Activated effector memory CD4-positive, alpha-beta T cell treated with Interleukin-2 at 50 U/mL for 16 hours (primary cell): ENCODE data around the gene KCNIP2.
"Not testable (repeated sequence)": the region's sequence is repeated elsewhere in the genome, so short reads cannot be mapped to it uniquely, and the experiment has no call there.

ENCODE experiments used
- DNase-seq: peaks from one replicate; pipeline ENCODE4 v3.0.0-alpha.2; 2020

The KCNIP2 gene

GRCh38 chr10:101827919-101828600 lies 15.5 kb downstream of the KCNIP2 start:
- DNase-seq, result no peak

GRCh38 chr10:101826852-101827434 lies 16.7 kb downstream of the KCNIP2 start:
- DNase-seq, result no peak

GRCh38 chr10:101824736-101825135 lies 18.9 kb downstream of the KCNIP2 start:
- no peak for DNase-seq

DNA sequence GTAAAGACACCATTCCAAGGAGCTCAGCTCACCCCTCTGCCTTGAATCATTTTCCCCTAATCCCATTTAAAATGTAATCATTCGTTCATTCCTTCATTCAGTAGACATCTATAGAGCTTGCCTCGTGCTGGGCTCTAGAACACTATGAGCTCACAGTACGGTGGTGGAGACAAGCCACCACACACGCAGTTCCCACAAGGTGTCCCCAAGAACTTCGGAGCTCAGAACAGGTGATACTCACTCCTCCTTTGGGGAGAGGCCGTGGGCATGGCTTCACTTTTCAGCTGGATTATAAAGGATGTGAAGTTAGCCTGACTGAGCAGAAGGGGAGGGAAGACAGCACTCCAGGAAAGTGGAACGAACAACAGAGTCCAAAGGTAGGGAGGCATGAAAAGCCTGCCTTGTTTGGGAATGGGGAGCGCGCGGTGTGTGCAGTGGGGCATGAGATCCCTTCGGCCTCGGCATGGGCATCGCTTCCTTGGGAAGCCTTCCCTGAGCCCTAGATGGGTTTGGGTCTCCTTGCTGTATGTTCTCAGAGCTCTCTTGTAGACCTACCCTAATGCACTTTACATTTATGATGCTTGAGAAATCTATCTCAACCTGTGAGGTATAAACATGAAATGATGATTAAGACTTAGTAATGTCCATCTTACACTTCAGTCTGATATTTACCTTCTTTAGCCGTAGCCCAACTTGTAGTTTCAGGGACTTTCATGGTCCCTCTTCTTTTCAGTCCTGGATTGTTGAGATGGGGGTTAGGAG lies 24.5 kb downstream of the KCNIP2 start:
- no peak for DNase-seq

GRCh38 chr10:101818119-101818871 lies 25.3 kb downstream of the KCNIP2 start, which contains the start of gene OGA:
Gene OGA (minus strand): TSS chr10:101818444. CDS start chr10:101818022, 422 bp downstream.
- peak; percentile 97 for DNase-seq

DNA sequence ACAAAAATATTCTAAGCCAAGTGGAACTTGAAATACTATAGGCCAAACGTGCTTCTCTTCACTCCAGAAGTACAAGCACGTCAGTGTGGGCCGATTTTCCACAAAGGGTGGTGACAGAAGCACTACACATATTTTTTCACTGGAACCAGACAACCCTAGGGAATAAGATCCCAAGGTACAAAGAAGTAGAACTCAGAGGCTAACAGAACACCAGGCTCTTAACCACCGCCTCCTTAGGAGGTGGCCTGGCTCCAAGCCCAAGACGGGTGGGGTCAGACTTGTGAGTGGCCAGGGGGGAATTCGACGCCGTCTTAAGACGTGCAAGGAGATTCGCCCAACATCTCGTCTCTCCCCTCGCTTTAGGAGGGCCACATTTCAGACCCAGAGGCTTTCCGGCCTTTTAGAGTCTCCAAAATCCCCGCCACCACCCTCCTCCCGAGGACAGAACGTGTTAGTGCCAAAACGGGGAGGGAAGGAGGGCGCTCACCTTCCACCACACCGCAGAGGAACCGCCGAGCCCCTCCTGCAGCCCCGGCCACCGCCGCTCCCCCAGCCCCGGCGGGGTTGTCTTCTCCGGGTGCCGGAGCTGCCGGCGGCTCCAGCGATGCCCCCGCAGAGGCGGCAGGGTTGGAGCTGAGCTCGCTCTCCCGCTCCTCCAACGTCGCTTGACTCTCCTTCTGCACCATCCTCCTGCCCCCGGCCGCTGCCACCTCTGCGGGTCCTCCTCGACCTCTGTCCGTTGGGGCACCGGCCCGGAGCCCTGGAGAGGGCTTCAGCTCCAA lies 26.1 kb downstream of the KCNIP2 start:
- peak; percentile 23 for DNase-seq

GRCh38 chr10:101816913-101817336 lies 26.7 kb downstream of the KCNIP2 start:
- no peak for DNase-seq

GRCh38 chr10:101816376-101816775 lies 27.2 kb downstream of the KCNIP2 start:
- no peak for DNase-seq

DNA sequence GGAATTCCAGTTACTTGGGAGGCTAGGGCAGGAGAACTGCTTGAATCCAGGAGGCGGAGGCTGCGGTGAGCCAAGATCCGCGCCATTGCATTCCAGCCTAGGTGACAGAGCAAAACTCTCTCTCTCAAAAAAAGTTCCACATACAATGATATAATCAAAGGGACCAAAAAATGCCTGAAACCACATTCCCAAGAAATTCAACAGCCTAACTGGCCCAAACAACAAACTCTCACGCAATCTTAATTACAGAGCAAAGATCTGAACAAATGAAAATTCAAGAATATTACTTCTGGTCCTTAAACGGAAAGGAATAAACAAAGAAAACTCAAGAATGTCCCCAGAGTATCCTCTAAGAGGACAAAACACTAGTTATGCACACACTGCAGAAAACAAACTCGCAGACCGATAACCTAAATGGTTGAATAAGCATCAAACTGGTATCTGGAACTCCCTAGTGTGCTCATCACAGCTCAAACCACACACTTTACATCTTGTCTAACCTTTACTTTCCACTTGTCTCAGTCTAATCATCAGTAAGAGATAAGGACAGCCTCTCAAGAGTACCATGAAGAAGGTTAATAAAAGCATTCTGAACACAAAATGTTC lies 29.0 kb downstream of the KCNIP2 start:
- no peak for DNase-seq

DNA sequence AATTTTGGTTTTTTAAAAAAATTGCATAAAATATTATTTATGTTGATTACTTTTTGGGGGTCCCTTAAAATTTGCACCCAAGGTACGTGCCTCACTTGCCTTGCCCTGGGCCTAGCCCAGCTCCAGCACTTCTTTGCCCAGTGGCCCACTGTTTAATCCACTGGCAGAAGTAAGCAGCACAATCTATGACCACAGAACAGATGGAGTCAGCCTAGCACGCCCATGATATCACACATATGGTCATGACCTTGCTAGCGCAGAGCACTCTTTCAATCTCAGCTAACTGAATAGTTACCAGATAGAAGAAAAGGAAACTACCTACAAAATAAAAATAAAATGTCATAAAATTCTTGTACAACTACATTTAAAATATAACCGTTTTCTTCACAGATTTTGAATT lies 31.0 kb downstream of the KCNIP2 start:
- DNase-seq, result no peak

DNA sequence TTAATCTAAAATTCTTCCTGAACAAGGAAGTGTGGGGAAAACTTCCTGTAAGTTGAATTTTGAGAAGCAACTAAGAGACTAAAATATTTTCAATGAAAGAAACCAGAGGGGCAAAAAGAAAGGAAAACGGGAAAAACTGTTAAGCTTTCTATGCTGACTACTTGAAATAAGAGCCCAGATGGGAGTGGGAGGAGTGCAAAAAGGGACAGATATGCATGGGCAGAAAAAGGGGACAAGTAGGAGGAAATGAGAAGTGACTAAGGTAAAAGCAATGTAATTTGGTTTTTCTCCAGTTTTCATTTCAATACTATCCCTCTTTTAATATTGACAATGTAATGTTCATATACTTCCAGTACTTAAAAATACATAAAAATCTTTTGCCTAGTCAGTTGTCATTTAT lies 36.4 kb downstream of the KCNIP2 start:
- no peak for DNase-seq

DNA sequence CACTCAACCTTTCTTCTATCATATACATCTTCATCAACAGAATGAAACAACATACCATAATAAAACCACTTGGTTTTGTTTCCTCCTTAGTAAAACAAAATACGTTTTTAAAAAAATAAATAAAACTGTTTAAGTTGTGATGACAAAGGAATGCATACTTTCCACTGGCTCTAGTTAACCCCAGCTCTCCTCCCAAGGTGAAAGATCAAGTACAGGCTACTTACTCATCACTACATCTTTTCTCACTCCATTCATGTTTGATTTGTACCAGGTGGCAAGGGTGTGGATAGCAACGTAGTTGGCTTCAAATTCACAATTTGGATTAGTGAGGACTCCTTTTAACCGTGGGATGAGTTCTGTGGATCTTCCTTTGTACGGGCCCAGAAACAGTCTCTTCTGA lies 40.1 kb downstream of the KCNIP2 start:
- DNase-seq, result no peak

DNA sequence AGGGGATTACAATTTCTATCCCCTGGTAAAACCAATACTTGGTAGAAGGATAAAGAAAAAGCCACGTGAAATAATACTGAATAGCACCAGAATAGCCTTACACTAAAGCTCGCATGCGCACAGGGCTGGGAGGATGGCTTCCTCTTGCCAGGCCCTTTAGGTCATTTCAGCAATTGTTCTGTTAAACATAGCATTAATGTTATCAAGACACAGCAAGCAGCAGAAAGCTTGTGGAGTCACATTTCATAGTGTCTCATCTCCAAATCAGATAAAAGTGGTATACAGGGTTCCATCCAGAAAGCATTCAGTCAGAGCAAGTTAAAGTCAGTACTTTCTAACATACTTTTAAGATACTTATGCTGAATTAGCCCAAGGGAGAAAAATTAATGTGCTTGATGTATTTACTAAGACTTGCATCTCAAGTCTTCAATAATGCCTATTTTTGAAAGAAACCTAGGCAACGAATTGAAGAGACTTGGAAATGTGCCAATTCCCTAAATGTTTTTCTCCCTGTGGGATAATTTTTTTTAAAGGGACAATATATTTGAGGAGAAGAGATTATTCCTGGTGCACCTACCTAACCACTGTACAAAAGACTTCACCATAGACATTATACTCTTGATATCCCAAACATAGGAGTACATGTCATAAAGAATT lies 46.1 kb downstream of the KCNIP2 start:
- DNase-seq, result no peak

DNA sequence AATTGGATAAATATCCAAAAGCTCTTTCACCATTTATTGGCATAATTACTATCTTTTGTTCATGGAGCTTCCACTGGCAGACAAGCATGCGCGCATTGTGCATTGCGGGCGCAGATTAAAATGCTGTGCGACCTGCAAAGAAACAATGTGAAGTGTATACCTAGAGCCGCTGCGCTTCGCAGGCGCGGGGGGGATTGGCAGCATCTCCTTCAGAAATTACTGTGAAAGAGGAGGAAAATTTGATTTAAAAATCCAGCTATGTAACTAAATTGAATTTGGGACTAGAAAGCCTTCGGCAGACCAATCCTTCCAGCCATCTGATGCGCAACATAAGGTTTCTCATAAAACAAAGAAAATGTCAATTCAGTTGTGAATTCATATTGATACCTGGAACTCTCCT lies 50.1 kb downstream of the KCNIP2 start:
- DNase-seq, result no peak

DNA sequence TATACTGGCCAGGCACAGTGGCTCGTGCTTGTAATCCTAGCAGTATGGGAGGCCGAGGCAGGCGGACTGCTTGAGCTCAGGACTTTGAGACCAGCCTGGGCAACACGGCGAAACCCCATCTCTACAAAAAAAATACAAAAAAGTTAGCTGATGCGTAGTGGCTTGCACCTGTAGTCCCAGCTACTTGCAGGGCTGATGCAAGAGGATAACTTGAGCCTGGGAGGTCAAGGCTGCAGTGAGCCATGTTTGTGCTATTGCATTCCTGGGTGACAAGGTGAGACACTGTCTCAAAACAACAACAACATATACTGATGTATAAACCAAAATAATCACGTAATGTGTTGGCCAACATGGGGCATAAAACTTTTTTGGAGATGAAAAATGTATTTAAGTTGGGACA lies 53.9 kb downstream of the KCNIP2 start:
- no peak for DNase-seq

DNA sequence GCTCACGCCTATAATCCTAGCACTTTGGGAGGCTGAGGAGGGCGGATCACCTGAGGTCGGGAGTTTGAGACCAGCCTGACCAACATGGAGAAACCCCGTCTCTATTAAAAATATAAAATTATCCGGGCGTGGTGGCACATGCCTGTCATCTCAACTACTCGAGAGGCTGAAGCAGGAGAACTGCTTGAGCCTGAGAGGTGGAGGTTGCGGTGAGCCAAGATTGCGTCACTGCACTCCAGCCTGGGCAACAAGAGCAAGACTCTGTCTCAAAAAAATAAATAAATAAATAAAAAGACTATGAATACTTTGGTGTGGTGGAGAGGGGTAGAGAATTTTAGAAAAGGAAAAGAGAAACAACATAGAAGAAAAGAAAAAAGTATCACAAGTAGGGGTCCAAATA lies 54.4 kb downstream of the KCNIP2 start:
- DNase-seq, result not testable (repeated sequence)

- no peak for DNase-seq
Measured at GRCh38 chr10:101785801-101786200, 57.8 kb downstream of the KCNIP2 start.

GRCh38 chr10:101784558-101784957 lies 59.0 kb downstream of the KCNIP2 start:
- no peak for DNase-seq

DNA sequence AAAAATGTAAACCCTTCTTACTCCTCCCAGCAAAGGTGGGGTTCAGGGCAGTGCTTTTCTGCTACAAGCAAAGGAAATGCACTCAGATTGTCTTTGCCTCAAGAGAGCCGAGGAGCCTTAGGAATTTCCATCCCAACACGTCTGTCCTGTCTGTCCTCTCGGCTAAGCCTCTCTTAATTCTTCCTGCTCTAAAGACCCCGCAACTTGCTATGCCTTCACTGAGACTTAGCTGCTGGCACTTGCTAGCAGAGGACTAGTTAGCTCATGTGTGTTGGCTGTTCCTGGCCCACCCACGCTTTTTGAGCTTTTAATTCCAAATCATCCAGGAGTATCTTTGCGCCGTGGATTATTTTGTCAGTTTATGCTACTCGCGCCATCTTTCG lies 59.9 kb downstream of the KCNIP2 start:
- no peak for DNase-seq

DNA sequence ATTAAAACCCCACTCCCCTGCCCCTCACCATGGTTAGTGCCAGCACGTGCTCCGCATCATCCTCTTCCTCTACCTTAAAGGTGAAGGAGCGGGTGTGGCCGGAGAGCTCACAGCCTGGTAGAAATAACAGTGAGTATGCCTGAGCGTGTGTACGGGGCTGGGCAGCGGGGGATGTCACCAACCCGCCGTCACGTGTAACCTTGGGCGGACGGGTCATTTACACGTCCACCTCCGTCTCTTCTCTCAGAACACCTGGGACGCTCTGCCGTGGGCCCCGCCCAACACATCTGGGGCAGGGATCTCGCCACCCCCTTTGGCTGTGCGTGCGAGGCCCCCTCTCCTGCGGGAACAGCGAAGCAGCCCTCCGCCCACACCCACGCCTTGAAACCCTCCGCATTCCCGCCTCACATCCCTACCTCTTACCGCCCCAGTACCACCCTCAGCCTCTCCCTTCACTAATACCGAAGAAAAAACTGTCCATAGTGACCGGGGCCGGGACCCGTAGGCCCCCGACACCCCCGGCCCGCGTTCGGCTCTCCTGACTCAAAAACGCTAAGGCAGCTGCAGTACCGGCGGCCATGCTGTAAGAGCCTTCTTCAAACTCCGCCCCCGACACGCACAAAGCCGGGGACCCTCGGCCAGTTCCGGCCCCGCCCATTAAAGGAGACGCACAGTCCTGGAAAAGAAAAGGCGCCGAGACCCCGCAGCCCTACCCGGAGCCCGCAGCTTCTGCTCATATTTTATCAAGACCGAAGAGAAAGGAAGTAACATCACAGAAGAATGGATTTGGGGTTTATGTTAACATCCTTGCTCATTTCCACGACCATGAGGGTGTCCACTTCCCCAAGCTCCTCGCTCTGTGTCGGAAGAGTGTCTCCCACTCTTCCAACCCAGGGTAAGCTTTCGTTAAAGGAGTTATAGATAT lies 60.5 kb downstream of the KCNIP2 start, which contains the start of gene NPM3:
NPM3 (minus strand) TSS at position 636 of the 925 bp plus-strand sequence; CDS start at position 580, 56 bp downstream.
- DNase-seq, result peak; percentile 72
